Brain pericyte (primary cell): ENCODE results near the gene ZC2HC1B.

Source experiments
- DNase-seq: peaks from one replicate; pipeline ENCODE4 v3.0.0-alpha.2; 2012; ENCODE audit warnings: low read depth, low spot score

Gene ZC2HC1B

DNA sequence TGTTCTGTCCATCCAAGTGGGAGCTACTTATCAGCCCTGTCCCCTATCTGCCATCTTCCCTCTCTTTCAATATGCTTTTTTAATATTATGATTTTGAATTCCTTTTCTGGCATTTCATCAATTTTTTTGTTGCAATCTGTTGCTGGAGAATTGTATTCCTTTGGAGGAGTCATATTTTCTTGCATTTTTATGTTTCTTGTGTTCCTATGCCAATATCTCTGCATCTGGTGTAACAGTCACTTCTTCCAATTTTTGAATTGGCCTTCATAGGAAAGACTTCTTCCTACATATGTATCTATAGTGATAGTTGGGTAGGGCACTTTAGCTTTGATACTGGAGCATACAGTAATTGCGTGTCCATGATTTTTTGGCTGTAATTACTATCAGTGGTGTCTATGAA is 70.1 kb downstream of the ZC2HC1B start:
- no peak for DNase-seq

DNA sequence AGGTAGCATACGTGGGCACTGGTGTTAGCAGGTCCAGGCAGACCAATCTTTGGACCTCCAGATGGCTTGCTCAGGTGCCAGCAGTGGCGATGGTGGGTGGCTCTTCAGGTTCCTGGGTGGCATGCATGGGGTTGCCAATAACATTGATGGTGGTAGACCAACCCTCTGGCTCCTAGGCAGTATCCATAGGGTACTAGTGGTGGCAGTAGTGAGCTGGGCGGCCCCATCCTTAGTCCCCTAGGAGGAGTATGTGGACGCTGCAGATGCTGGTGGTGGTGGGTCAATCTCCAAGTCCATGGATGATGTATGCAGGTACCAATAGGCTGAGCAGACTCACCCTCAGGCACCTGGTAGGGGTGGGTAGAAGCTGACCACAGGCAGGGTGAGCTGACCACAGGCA is 70.6 kb downstream of the ZC2HC1B start:
- DNase-seq = no peak

DNA sequence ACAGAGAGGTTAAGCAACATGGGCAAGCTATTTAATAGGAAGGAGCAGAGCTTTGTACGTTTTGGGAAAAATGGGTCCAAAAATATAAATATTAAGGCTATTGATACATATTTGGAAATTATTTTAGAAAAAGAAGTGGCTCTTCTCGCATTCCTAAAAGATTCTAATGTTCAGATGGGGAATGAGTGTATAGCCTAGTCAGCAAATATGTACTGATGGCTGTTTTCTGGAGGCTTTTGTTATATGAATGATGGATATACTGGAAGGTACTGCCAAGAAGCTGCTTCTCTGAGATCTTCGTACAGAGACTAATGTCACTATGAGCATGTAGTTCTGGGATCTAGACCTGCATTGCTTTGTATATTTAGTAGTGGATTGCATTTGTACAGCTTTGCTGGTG is 72.1 kb downstream of the ZC2HC1B start:
- DNase-seq = no peak

DNA sequence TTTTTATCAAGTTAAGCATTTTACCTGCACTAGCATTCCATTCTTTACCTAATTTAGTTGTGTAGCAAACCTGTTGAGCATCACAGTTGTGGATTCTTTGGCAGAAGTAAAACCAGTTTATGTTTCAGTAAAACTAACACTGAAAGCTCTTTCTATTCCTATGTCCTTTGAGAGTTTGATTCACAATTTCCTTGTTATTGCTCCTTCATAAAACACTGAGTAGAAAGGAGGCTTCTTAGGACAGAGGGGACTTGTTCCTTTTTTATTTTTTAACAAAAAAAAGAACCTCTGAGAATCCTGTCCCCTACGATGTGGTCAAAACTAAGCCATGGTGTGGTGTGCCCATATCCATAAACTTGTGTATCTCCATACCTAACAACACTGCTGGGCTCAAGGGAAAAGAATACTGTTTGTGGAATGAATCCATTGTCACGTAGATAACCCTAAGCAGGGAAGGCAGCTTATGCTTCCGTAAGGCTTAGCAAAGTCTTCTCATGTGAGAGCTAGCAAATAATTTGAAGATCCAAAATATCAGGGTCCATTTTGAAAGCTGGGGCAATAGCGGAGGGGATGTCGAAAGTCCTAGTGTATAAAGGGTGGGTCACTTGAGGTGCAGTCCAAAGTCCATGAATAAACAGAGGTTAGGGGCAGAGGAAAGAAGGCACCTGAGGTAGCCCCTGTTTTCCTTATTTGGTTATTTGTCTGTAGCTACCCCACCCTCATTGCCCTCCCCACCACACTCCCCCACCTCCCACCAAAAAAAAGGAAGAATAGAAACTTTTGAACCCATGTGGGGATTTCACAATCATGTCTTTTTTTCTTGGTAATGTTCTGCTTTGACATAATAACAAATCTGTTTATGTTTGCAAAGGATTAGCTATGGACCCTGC is 72.7 kb downstream of the ZC2HC1B start:
- no peak for DNase-seq

DNA sequence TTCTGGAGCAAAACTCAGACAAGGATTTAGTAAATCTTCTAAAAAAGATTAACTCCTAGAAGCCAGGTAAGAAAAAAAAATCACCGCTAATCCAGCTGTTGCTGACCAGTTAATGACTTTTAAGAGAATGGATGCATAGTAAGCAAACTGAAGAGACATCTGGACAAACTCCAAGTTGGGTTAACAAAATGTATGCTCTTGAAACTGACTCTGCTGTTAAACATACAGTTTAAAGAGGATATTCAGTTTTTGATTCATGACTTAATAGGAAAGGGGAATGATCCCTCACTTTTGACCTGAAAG is 73.3 kb downstream of the ZC2HC1B start:
- no peak for DNase-seq

DNA sequence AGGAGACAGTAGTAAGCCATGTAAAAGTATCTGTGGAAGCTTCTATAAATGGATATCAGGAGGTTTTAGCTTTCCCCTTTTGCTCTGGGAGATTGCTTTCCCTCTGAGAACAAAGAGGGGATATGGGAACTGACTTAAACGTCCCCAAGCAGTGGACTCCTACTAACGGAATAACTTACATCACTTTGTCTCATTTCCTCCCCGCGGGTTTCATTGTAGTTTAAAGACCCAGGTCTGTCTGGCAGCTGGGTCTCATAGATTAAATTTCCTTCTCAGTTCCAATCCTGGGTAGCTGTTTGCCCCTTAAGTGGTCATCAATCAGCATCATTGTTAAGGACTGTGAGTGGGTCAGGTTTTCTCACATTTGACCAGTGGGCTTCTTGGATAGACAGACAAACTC is 75.1 kb downstream of the ZC2HC1B start:
- no peak for DNase-seq

DNA sequence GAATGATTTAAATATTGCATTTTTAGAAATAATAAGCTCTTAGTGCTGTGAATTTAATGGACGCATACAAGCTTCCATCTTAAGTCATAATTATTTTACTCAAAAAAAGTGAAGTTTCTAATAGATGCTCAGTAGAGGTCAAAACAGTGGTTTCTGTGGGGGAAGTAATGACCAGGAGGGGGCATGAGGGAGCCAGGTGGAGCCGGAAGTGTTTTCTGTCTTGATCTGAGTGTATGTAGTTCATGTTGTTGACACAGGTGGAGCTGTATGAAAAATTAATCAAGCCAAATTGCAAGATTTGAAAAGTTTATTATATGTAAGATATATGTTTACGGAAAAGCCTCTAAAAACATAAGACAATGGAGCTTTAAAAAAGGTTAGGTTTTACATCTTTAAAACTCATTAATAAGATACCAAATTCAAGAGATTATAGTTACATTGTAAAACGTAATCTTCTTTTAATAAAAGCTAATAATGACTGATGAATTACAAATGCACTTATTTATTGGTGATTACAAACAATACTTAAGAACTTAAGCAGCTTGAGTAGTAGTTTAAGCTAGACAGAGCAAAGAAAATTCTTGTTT is 75.8 kb downstream of the ZC2HC1B start:
- DNase-seq = no peak

DNA sequence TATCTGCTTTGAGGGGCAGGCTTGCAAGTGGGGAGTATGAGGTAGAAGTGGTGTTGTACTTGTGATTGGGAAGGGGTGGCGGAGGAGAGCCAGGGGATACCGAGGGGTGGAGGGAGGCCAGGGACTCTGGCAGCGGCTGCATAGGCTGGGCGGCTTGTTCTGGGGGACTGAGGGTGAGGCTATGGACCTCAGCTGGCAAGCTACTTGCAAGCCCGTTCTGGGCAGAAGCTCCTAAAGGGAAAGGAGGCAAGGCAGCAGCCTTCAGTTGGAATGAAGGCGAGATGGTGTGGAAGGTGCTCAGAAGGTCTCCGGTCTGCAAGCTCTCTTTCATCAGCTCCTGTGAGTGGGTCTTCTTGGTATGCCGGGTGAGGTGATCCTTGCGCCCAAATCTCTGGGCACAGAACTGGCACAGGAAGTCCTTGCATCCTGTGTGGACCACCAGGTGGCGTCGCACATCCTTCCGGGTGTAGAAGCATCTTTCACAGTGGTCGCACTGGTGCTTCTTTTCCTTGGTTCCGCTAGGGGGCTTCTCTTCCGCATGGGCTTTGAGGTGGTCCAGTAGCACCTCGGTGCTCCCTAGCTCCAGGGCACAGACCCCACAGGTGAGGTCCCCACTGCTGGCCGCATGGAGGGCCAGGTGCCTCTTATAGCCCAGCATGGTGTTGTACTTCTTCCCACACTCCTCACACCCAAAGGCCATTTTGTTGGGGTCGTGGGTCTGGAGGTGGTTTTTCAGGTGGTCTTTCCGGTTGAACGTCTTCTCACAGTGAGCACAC is 77.8 kb downstream of the ZC2HC1B start:
- no peak for DNase-seq

DNA sequence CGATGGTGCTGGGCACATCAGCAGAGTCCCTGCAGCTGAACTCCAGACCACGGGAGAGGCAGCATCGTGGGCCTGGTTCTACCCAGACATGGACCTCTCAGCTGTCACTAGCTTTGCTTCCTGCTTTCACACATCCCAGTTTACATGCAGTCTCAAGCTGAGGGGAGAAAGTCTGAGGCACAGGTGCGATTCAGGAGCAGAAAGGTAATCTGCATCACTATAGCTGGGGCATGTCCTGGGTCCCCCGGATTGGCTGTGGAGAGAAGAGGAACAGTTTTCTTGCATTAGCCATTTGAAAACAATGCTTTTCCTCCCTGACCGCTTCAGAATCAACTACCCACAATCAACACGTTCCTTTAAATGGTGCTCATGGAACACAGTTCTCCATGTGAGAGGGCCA is 83.9 kb downstream of the ZC2HC1B start:
- no peak for DNase-seq

DNA sequence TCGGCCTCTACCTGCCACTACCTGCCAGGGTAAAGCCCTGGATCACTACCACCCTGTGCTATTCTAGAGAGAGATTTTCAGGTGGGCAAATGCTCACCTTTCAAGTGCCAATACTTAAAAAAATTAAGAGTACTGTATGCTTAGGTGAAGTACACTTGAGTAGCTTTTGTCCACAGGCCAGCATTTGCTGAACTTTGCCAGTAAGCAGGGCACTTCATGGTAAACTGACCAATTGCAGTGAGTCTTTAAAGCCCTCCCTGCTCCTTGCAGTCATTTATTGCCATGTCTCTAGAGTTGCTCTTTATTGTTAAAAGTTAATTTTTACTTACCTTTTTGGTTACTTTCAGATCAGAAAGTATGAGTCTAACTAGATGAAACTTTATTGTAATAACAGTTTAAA is 85.3 kb downstream of the ZC2HC1B start:
- no peak for DNase-seq

DNA sequence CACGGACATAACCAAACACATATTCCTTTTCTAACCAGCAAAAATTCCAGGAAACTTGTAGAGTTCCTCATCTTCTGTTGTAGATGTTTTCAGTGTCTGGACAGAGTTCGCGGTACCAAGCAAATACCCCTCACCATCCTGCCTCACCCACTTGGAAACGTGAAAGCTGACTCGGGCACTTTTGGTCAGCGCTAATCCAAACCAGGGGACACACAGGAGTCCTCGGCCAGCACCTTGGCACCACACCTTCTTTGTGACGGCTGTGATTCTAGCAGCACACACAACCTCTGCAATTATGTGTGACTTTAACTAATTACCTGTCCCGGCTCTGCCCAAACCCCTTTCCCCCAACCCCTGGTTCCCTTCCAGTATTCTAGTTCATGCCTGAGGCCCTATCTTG is 85.7 kb downstream of the ZC2HC1B start:
- DNase-seq = no peak

DNA sequence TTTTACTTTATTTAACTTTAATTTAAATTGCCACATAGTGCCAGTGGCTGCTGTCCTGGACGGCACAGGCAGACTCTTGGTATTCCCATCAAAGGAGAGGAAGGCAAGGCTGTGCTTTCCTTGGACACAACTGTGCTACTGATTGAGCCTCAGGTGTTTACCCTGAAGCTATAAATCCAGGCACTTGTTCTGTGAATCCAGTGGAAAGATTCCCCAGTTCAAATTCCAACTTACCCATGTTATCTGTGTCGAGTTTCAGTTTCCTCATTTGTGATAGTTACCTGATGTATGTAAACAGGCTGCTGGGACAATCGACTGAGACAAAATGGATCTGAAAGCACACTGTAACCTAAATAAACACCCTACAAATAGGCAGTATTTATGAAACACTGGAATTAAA is 86.6 kb downstream of the ZC2HC1B start:
- DNase-seq = no peak

DNA sequence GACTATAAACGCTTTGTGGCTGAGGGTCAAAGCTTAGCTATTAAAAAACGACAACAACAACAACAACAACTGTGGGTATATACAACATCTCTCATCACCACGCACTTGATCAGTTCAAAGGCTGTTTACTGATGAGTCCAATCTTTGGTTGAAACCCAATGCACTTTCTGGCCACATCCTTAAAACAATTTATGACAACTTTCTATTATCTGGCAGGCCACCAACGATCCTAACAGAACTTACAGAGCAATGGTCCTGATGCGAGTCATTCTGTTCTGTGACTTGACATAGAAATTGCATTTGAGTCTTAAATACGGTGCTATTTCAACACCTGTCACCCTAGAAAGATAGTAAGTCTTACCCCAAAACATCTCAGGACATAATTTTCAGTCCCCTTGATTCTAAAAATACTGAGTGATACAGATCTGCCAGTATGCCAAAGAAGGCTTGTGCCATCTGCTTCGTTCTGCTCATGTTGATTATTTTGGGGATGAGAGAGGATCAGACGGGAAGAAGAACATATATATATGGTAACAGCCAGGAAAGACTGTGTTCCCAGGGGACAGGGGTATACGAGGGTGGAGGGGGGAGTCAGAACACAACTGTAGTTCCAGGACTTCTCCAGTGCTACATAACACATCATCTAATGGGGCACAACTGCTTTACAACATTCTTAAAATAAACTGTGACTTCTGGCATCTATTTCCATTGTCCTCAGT is 87.9 kb downstream of the ZC2HC1B start:
- DNase-seq = no peak

DNA sequence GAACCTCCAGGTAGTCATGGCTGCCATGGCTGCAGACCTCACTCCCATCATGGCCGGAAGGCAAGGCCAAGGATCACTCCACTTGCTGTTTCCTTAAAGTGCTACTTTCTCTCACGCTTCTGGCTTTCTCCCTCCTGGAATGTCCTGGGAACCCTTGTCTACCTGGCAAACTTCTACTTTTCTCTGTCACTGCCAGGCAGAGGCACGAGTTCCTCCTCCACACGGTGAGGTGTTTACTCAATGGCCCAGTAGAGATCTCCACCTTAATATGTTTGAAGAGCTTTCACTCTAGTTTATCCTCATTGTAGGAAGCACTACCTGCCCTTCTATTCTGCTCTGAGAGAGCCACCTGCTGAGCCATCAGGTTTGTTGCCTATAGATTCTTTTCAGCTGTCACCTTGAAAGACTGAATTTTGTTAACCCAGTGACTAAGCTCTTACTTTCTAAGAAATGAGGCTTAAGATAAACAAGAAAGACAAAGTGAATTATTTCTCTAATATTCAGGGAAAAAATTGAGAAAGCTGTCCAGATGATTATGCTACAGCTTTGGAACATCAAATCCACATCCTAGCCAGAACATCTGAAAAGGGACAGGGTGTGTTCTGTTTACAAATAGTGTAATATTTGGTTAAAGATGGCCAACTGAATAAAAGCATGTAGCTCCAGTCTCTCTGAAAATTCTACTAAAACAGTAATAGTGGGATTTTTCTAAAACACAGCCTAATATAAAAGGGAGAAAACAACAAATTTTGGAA is 88.8 kb downstream of the ZC2HC1B start:
- no peak for DNase-seq

DNA sequence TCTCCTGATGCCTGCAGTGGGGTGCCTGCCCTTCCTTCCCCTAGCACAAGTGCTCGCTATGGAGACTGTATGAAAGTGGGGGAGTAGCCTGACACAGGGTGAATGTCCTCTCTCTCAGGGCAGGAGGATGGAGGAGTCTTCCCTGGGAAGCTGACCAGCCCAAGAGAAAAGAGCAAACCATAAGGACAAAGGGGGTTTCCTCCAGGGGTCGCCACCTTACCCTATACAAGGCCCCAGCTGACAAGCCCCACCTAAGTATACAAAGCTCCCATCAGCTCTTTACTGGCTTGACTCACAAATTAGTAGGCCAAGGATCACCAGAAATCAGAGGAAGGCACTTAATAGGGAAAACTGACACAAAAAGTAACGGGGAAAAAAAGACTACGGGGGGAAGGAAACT is 89.6 kb downstream of the ZC2HC1B start:
- no peak for DNase-seq

DNA sequence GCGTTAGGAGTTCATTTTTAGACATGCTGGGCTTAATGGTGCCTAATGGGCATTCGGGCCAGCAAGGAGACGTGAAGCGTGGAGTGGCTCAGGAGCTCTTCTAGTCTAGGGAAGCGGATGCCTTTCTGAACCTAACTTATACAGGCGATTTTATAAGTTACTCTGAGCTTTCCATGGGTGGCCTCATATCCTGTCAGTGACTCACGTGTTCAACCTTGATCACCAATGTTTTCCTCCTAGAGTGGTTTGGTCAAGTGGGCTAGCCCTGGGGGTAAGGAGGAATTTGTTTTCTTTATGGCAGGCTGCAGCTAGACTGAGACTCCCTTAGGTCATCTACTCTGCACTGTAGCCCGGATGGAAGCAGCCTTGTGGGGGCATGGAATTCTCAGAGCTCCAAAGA is 91.7 kb downstream of the ZC2HC1B start:
- no peak for DNase-seq

DNA sequence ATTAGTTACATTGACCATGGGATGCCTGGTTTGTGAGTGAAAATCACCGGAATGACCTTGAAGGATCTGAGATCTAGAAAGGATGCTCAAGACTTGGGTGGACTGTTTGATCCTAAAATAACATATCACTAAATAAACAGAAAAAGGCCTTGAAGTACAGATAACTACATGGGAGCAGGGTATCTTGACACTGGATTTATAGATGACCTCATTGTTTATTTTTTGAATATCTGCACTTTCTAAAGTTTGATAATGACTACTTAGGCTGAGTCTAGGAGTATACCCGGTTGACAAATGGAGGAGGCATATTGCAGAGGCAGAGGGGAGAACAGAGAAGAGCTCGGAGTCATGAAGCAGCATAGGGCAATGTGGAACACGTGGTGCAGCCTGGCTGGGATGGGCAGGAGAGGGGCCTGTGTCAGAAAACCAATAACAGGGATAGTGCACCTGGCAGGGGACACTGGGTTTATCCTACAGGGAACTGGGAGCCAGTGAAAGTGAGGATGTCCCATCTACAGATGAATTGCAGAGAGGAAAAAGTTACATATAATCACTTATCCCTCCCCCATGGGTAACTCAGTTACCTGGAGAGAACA is 93.5 kb downstream of the ZC2HC1B start:
- no peak for DNase-seq

DNA sequence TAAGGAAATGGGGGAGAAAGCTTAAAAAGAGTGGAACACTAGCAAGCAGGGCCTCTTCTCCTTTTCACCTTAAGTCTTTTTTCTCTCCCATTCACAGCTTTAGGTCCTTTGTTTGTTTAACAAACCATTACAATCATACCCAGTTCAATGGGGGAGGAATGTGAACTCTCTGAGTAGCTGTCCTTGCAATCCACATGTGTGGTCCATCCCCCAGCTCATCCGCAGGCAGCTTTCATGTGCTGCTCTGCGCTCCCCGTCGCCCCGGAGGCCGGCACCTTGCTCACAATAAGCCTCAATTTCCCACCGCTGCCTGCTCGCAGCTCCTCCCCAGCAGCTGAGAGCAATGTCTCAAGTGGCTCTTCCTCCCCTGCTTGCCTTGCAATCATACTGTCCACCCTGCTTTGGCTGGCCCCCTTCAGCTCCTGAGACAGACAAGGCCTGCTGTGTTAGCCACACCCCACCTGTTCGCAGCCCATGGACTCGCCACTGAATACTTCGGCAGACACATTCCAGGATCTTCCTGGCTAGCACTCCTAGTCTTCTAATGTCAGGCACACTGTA is 94.6 kb downstream of the ZC2HC1B start:
- DNase-seq = no peak

DNA sequence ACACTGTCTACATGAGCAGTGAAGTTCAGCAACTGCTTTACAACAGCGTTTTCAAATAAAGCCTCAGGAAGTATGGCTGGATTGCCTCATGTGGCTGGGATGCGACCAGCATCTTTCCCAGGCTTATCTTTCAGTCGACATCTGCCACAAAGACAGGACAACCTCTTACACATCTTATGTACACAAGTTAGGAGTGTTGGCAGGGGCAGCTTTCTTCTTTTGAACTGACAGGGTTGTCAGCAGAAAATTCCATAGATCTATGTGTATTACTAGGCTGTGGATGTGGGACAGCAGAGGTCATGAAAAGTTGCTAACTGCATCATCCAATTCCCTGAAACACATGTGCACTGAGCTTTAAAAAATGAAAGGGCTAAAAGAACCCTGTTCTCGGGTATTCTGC is 95.7 kb downstream of the ZC2HC1B start:
- DNase-seq = no peak

DNA sequence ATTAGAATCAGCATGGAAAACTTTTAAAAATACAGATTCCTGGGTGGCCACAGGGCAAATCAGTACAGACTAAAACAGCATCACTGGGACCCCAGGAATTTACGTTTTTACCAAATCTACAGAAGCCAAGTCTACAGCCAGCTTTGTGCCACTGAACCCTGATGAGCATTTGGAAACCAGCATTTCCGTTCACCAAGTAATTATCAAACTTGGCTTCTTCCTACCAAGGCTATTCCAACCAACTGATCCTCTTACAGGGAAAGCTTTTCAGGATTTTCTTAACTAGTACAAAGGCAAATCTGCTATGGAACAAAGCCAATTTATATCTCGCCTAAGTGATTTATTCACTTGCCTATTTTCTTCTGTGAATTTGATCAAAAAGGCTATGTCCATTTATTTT is 96.8 kb downstream of the ZC2HC1B start:
- DNase-seq = no peak
